B cell (primary cell): ENCODE measurements around the gene IQCM. TPM values are rescaled to one million over a fixed set of nuclear protein-coding genes. Genes with fewer than 3 reads are reported as not detected.

Source experiments
- ATAC-seq: fragments of 200-7000 bp; cut with Tn5 transposase; one replicate; pipeline ENCODE4 v1.10.0; 2021; ENCODE audit warnings: low read depth, mild to moderate bottlenecking, moderate number of reproducible peaks, moderate library complexity
- CTCF ChIA-PET: fragments of 350-600 bp; sonication (Branson Sonifier 250); formaldehyde crosslinking; loops from one replicate; lab custom pipeline; 2021; ENCODE audit warnings: antibody characterized with exemption, inconsistent platforms; lab: Charles Lee
- POLR2A ChIA-PET: fragments of 350-600 bp; sonication (Branson Sonifier 250); formaldehyde crosslinking; loops from one replicate; lab custom pipeline; 2021; ENCODE audit warnings: antibody characterized with exemption; lab: Charles Lee
- DNase-seq: peaks from one replicate; pipeline ENCODE4 v3.0.0; 2013
- H2AFZ ChIP-seq: 2 replicates; pipeline ENCODE4 v1.6.1; 2012; ENCODE audit warnings: mild to moderate bottlenecking, low read depth, low read length; ENCODE audit not compliant: insufficient read depth, poor library complexity, severe bottlenecking
- H3K27ac ChIP-seq, 2 donors: 1 replicate in 1 of 2; 2 replicates in 1 of 2; pipeline ENCODE4 v1.5.1; 2012 to 2013; ENCODE audit warnings: low read length in 2 of 2, mild to moderate bottlenecking in 2 of 2, moderate library complexity in 1 of 2
- H3K27me3 ChIP-seq, 4 experiments: fragments of 200-600 bp in 1 of 4; sonication (generic) in 1 of 4; replicated peaks in 1 of 4; 1 replicate in 2 of 4; 2 replicates in 2 of 4; pipeline versions ENCODE4 v1.6.1 to v1.7.0; 2013 to 2016; ENCODE audit warnings: low read length in 3 of 4, mild to moderate bottlenecking in 2 of 4, mixed read lengths in 1 of 4, moderate library complexity in 1 of 4; ENCODE audit not compliant: insufficient read depth in 4 of 4, control insufficient read depth in 3 of 4; ENCODE audit errors: control extremely low read depth in 1 of 4
- H3K36me3 ChIP-seq, 2 experiments: replicated peaks in 1 of 2; 1 replicate in 1 of 2; 2 replicates in 1 of 2; pipeline versions ENCODE4 v1.6.1 to v1.7.1; 2013; ENCODE audit warnings: low read length in 1 of 2; ENCODE audit not compliant: insufficient read depth in 2 of 2, control insufficient read depth in 1 of 2; ENCODE audit errors: control extremely low read depth in 1 of 2, extremely low read depth in 1 of 2
- H3K4me1 ChIP-seq, 2 donors: fragments of 200-600 bp in 1 of 2; sonication (generic) in 1 of 2; 1 replicate in 1 of 2; 2 replicates in 1 of 2; pipeline versions ENCODE4 v1.5.1 to v1.6.1; 2013 to 2017; ENCODE audit warnings: low read length in 2 of 2; ENCODE audit not compliant: control insufficient read depth in 2 of 2, insufficient read depth in 2 of 2
- H3K4me2 ChIP-seq: replicated peaks from 2 replicates; pipeline ENCODE3; 2012; ENCODE audit warnings: mild to moderate bottlenecking, low read depth, low read length; ENCODE audit not compliant: poor library complexity, severe bottlenecking
- H3K4me3 ChIP-seq, 5 experiments: fragments of 200-600 bp in 1 of 5; sonication (generic) in 1 of 5; 1 replicate in 3 of 5; 2 replicates in 2 of 5; pipeline versions ENCODE4 v1.5.1 to v1.7.0; 2011 to 2016; ENCODE audit warnings: low read length in 4 of 5, mild to moderate bottlenecking in 4 of 5, low read depth in 2 of 5, control low read depth in 1 of 5, moderate library complexity in 1 of 5; ENCODE audit not compliant: insufficient read depth in 1 of 5; ENCODE audit errors: control extremely low read depth in 1 of 5, extremely low read depth in 1 of 5
- H3K79me2 ChIP-seq: fragments of 200-600 bp; sonication (generic); one replicate; pipeline ENCODE4 v1.6.0; 2016; ENCODE audit warnings: low read length; ENCODE audit not compliant: control insufficient read depth, insufficient read depth
- H3K9ac ChIP-seq: fragments of 200-600 bp; sonication (generic); 2 replicates; pipeline ENCODE4 v1.6.1; 2017; ENCODE audit warnings: mild to moderate bottlenecking, low read length, moderate library complexity
- H3K9me3 ChIP-seq, 3 donors: one replicate each; pipeline versions ENCODE4 v1.6.1 to v1.7.1; 2013; ENCODE audit warnings: low read length in 2 of 3; ENCODE audit not compliant: control insufficient read depth in 2 of 3, insufficient read depth in 1 of 3; ENCODE audit errors: control extremely low read depth in 1 of 3
- H4K20me1 ChIP-seq: 2 replicates; pipeline ENCODE4 v1.6.0; 2012; ENCODE audit warnings: mild to moderate bottlenecking, low read length; ENCODE audit not compliant: insufficient read depth, control insufficient read depth, poor library complexity, severe bottlenecking
- H3K27ac Mint-ChIP-seq: one replicate; pipeline ENCODE4 v1.8.0; 2021; ENCODE audit warnings: mixed read lengths
- H3K27me3 Mint-ChIP-seq: one replicate; pipeline ENCODE4 v1.8.0; 2021; ENCODE audit warnings: mixed read lengths
- H3K4me1 Mint-ChIP-seq: one replicate; pipeline ENCODE4 v1.8.0; 2021; ENCODE audit warnings: mixed read lengths
- H3K4me3 Mint-ChIP-seq: one replicate; pipeline ENCODE4 v1.8.0; 2021; ENCODE audit warnings: mixed read lengths
- H3K9me3 Mint-ChIP-seq: one replicate; pipeline ENCODE4 v1.8.0; 2022; ENCODE audit warnings: mixed read lengths; ENCODE audit not compliant: insufficient read depth
- CTCF ChIP-seq: fragments of 200-600 bp; IDR thresholded peaks from one replicate; pipeline ENCODE4 v1.8.0; 2022; ENCODE audit warnings: antibody characterized with exemption, mild to moderate bottlenecking
- EZH2 ChIP-seq: IDR thresholded peaks from 2 replicates; pipeline ENCODE4 v1.6.1; 2012; ENCODE audit warnings: borderline replicate concordance, low read depth, mild to moderate bottlenecking, moderate library complexity, low read length; ENCODE audit not compliant: insufficient read depth, poor library complexity, severe bottlenecking
- WGBS: methylation state at CpG from one replicate; pipeline ENCODE4 v1.1.5; 2013; ENCODE audit warnings: missing lambda C conversion rate; ENCODE audit not compliant: insufficient coverage; 5-methylcytosine and 5-hydroxymethylcytosine counted together
- intact Hi-C: fragments of 100-400 bp; cut with micrococcal nuclease; formaldehyde crosslinking; loops from one replicate; pipeline ENCODE4 v1.10.0; 2022
- polyA plus RNA-seq: library from polyadenylated mRNA; depleted of rRNA; stranded (reverse); fragments of >200 nt; gene quantifications from 2 replicates; pipeline ENCODE4 v1.2.3, GENCODE V29; 2012
- total RNA-seq, 2 donors: library from RNA; stranded (reverse); fragments of 120-200 nt in 1 of 2; gene quantifications; 1 replicate in 1 of 2; 2 replicates in 1 of 2; pipeline versions ENCODE4 v1.2.3 to v1.2.4, GENCODE V29; 2013 to 2022

Gene IQCM
- total and polyA plus RNA-seq, 2 donors (not counting 1 experiment from before 2014, with no cell fraction given) = not detected

GRCh38 chr4:149738156-149738555 is 77.5 kb downstream of the IQCM start:
- DNase-seq = no peak
- no peak for ATAC-seq

GRCh38 chr4:149735796-149736195 is 79.8 kb downstream of the IQCM start:
- Histone ChIP-seq H3K27me3 (no peaks in the 10 kb centered on the region), H3K4me3 (no peak overlapping the region), H3K79me2 (no peaks in the 10 kb centered on the region), H3K9me3 (no peaks in the 10 kb centered on the region), H3K27ac (no peak overlapping the region), H3K4me2 (no peak overlapping the region), H3K4me1 (no peaks in the 10 kb centered on the region), H2AFZ (no peak overlapping the region), H4K20me1 (no peaks in the 10 kb centered on the region), H3K36me3 (no peaks in the 10 kb centered on the region), H3K9ac (no peak overlapping the region)
- no peak for TF ChIP-seq EZH2
- TF ChIP-seq CTCF = no peak
- WGBS = 100% methylated on average over 1 of the region's 3 CpGs
- ChIA-PET POLR2A (no interaction called here), CTCF (no interaction called here)
- Mint-ChIP-seq H3K4me1 (no peaks in the 10 kb centered on the region), H3K27ac (no peak overlapping the region), H3K9me3 (peaks cover 2% of the 10 kb centered on the region), H3K4me3 (no peak overlapping the region), H3K27me3 (no peaks in the 10 kb centered on the region)
- intact Hi-C loops = no loop called here
- ATAC-seq (no peak), DNase-seq (no peak)

More at GRCh38 chr4:149738156-149738555, 77.5 kb downstream of the IQCM start:
- no peak overlapping the region for H2AFZ ChIP-seq
- H3K79me2 ChIP-seq = no peaks in the 10 kb centered on the region
- Mint-ChIP-seq H3K27ac (no peak overlapping the region), H3K9me3 (peaks cover 2% of the 10 kb centered on the region), H3K4me3 (no peak overlapping the region), H3K4me1 (no peaks in the 10 kb centered on the region), H3K27me3 (no peaks in the 10 kb centered on the region)
- intact Hi-C loops = no loop called here
- H3K4me1 ChIP-seq = no peaks in the 10 kb centered on the region
- ChIA-PET POLR2A (no interaction called here), CTCF (no interaction called here)
- no peak overlapping the region for H3K4me3 ChIP-seq
- no peaks in the 10 kb centered on the region for H4K20me1 ChIP-seq
- TF ChIP-seq CTCF (no peak), EZH2 (no peak)
- no peak overlapping the region for H3K27ac ChIP-seq
- WGBS = 73% methylated on average over 7 of the region's 7 CpGs
- H3K9me3 ChIP-seq = no peaks in the 10 kb centered on the region
- no peak overlapping the region for H3K4me2 ChIP-seq
- H3K9ac ChIP-seq = no peak overlapping the region
- H3K36me3 ChIP-seq = no peaks in the 10 kb centered on the region
- H3K27me3 ChIP-seq = no peaks in the 10 kb centered on the region
